Activated naive CD8-positive, alpha-beta T cell treated with anti-CD3 and anti-CD28 coated beads for 36 hours (primary cell): ENCODE results near the gene GSDMA. TPM values are rescaled to one million over a fixed set of nuclear protein-coding genes. Genes with fewer than 3 reads are reported as not detected.
A peak's percentile ranks its signal among the peaks of the same experiment; 100 is the strongest.

ENCODE experiments used
- DNase-seq: peaks from one replicate; pipeline ENCODE4 v3.0.0; 2021
- H3K27ac Mint-ChIP-seq: one replicate; pipeline ENCODE4 v1.8.0; 2022; ENCODE audit warnings: mild to moderate bottlenecking, moderate library complexity, mixed read lengths
- H3K27me3 Mint-ChIP-seq: one replicate; pipeline ENCODE4 v1.8.0; 2022; ENCODE audit warnings: mild to moderate bottlenecking, mixed read lengths
- H3K36me3 Mint-ChIP-seq: one replicate; pipeline ENCODE4 v1.8.0; 2021; ENCODE audit warnings: mild to moderate bottlenecking, mixed read lengths
- H3K4me1 Mint-ChIP-seq: one replicate; pipeline ENCODE4 v1.8.0; 2021; ENCODE audit warnings: mixed read lengths
- H3K4me3 Mint-ChIP-seq: one replicate; pipeline ENCODE4 v1.8.0; 2022; ENCODE audit warnings: mild to moderate bottlenecking, moderate library complexity, mixed read lengths
- H3K9me3 Mint-ChIP-seq: one replicate; pipeline ENCODE4 v1.8.0; 2022; ENCODE audit warnings: mixed read lengths
- total RNA-seq, 2 experiments: library from RNA; stranded (reverse); gene quantifications; one replicate each; pipeline ENCODE4 v1.2.3, GENCODE V29; 2021

Gene GSDMA
- total RNA-seq, 2 experiments from 2014 or later, result 0.14 to 0.16 TPM

GRCh38 chr17:39966771-39967170 is 4.0 kb downstream of the GSDMA start:
- H3K27me3 Mint-ChIP-seq, result peaks cover 22% of the 10 kb centered on the region
- no peaks in the 10 kb centered on the region for H3K36me3 Mint-ChIP-seq
- H3K27ac Mint-ChIP-seq, result no peak overlapping the region
- no peak for DNase-seq
- H3K9me3 Mint-ChIP-seq, result no peaks in the 10 kb centered on the region
- no peak overlapping the region for H3K4me3 Mint-ChIP-seq
- H3K4me1 Mint-ChIP-seq, result peaks cover 10% of the 10 kb centered on the region

- H3K36me3 Mint-ChIP-seq, result no peaks in the 10 kb centered on the region
- no peak for DNase-seq
- H3K27me3 Mint-ChIP-seq, result peaks cover 23% of the 10 kb centered on the region
Observed at GRCh38 chr17:39968761-39969160, 6.0 kb downstream of the GSDMA start.

GRCh38 chr17:39969375-39969774 is 6.6 kb downstream of the GSDMA start:
- Mint-ChIP-seq H3K27me3 (peaks cover 23% of the 10 kb centered on the region), H3K4me1 (no peaks in the 10 kb centered on the region), H3K4me3 (no peak overlapping the region), H3K27ac (no peak overlapping the region), H3K9me3 (no peaks in the 10 kb centered on the region), H3K36me3 (no peaks in the 10 kb centered on the region)
- DNase-seq, result no peak

More at GRCh38 chr17:39968761-39969160, 6.0 kb downstream of the GSDMA start:
- H3K27ac Mint-ChIP-seq, result no peak overlapping the region
- no peak overlapping the region for H3K4me3 Mint-ChIP-seq
- H3K4me1 Mint-ChIP-seq, result peaks cover 4% of the 10 kb centered on the region
- no peaks in the 10 kb centered on the region for H3K9me3 Mint-ChIP-seq

GRCh38 chr17:39970157-39970692 is 7.4 kb downstream of the GSDMA start:
- H3K27ac Mint-ChIP-seq, result no peak overlapping the region
- H3K9me3 Mint-ChIP-seq, result no peaks in the 10 kb centered on the region
- H3K36me3 Mint-ChIP-seq, result no peaks in the 10 kb centered on the region
- peaks cover 23% of the 10 kb centered on the region for H3K27me3 Mint-ChIP-seq
- DNase-seq, result no peak
- H3K4me1 Mint-ChIP-seq, result no peaks in the 10 kb centered on the region
- no peak overlapping the region for H3K4me3 Mint-ChIP-seq

- H3K4me3 Mint-ChIP-seq, result no peak overlapping the region
- no peaks in the 10 kb centered on the region for H3K36me3 Mint-ChIP-seq
- no peaks in the 10 kb centered on the region for H3K4me1 Mint-ChIP-seq
- H3K9me3 Mint-ChIP-seq, result no peaks in the 10 kb centered on the region
- H3K27me3 Mint-ChIP-seq, result peaks cover 23% of the 10 kb centered on the region
- no peak overlapping the region for H3K27ac Mint-ChIP-seq
- no peak for DNase-seq
Observed at GRCh38 chr17:39971076-39971603, 8.3 kb downstream of the GSDMA start.

GRCh38 chr17:39972271-39972670 is 9.5 kb downstream of the GSDMA start:
- no peak for DNase-seq
- H3K4me1 Mint-ChIP-seq, result no peaks in the 10 kb centered on the region
- H3K27me3 Mint-ChIP-seq, result peaks cover 23% of the 10 kb centered on the region
- no peak overlapping the region for H3K4me3 Mint-ChIP-seq
- H3K36me3 Mint-ChIP-seq, result no peaks in the 10 kb centered on the region
- H3K9me3 Mint-ChIP-seq, result no peaks in the 10 kb centered on the region
- no peak overlapping the region for H3K27ac Mint-ChIP-seq

GRCh38 chr17:39973496-39973895 is 10.7 kb downstream of the GSDMA start:
- Mint-ChIP-seq H3K4me1 (no peaks in the 10 kb centered on the region), H3K9me3 (no peaks in the 10 kb centered on the region), H3K27me3 (peaks cover 23% of the 10 kb centered on the region), H3K27ac (no peak overlapping the region), H3K36me3 (no peaks in the 10 kb centered on the region), H3K4me3 (no peak overlapping the region)
- no peak for DNase-seq

- Mint-ChIP-seq H3K27ac (no peak overlapping the region), H3K36me3 (no peaks in the 10 kb centered on the region)
- no peak for DNase-seq
Observed at GRCh38 chr17:39974433-39974832, 11.6 kb downstream of the GSDMA start.

GRCh38 chr17:39975801-39976200 is 13.0 kb downstream of the GSDMA start:
- no peak for DNase-seq
- no peaks in the 10 kb centered on the region for H3K9me3 Mint-ChIP-seq
- H3K27ac Mint-ChIP-seq, result no peak overlapping the region
- H3K36me3 Mint-ChIP-seq, result no peaks in the 10 kb centered on the region
- peaks cover 10% of the 10 kb centered on the region for H3K4me1 Mint-ChIP-seq
- no peak overlapping the region for H3K4me3 Mint-ChIP-seq
- peaks cover 10% of the 10 kb centered on the region for H3K27me3 Mint-ChIP-seq

More at GRCh38 chr17:39974433-39974832, 11.6 kb downstream of the GSDMA start:
- Mint-ChIP-seq H3K4me3 (no peak overlapping the region), H3K4me1 (peaks cover 2% of the 10 kb centered on the region), H3K27me3 (peaks cover 19% of the 10 kb centered on the region), H3K9me3 (no peaks in the 10 kb centered on the region)

GRCh38 chr17:39979016-39979670 is 16.3 kb downstream of the GSDMA start:
- Mint-ChIP-seq H3K27ac (no peak overlapping the region), H3K4me3 (peak overlapping the region; percentile 32), H3K9me3 (no peaks in the 10 kb centered on the region), H3K27me3 (no peaks in the 10 kb centered on the region), H3K36me3 (peaks cover 10% of the 10 kb centered on the region), H3K4me1 (peaks cover 21% of the 10 kb centered on the region)
- DNase-seq, result no peak

- H3K36me3 Mint-ChIP-seq, result peaks cover 14% of the 10 kb centered on the region
- H3K4me3 Mint-ChIP-seq, result peak overlapping the region; percentile 91
- H3K27me3 Mint-ChIP-seq, result no peaks in the 10 kb centered on the region
- peaks cover 21% of the 10 kb centered on the region for H3K4me1 Mint-ChIP-seq
- DNase-seq, result no peak
- no peaks in the 10 kb centered on the region for H3K9me3 Mint-ChIP-seq
- H3K27ac Mint-ChIP-seq, result peak overlapping the region; percentile 91
Observed at GRCh38 chr17:39979893-39980350, 17.1 kb downstream of the GSDMA start.

- Mint-ChIP-seq H3K36me3 (peaks cover 14% of the 10 kb centered on the region), H3K27ac (peak within 1 kb of the TSS; percentile 91), H3K27me3 (no peaks in the 10 kb centered on the region), H3K9me3 (no peaks in the 10 kb centered on the region), H3K4me1 (peaks cover 21% of the 10 kb centered on the region), H3K4me3 (peak within 1 kb of the TSS; percentile 91)
- DNase-seq, result peak; percentile 96
Observed at GRCh38 chr17:39980351-39981206, 17.8 kb downstream of the GSDMA start, which contains the start of gene PSMD3. TSS of gene PSMD3 (plus strand) at chr17:39980807. CDS start at chr17:39980971, 164 bp downstream.

- Mint-ChIP-seq H3K27ac (peak overlapping the region; percentile 91), H3K4me3 (peak overlapping the region; percentile 91), H3K9me3 (no peaks in the 10 kb centered on the region), H3K4me1 (peaks cover 21% of the 10 kb centered on the region), H3K27me3 (no peaks in the 10 kb centered on the region), H3K36me3 (peaks cover 16% of the 10 kb centered on the region)
- DNase-seq, result no peak
Observed at GRCh38 chr17:39981207-39981741, 18.5 kb downstream of the GSDMA start.

GRCh38 chr17:39981766-39982375 is 19.1 kb downstream of the GSDMA start:
- Mint-ChIP-seq H3K4me1 (peaks cover 21% of the 10 kb centered on the region), H3K36me3 (peaks cover 19% of the 10 kb centered on the region), H3K27ac (peak overlapping the region; percentile 91), H3K27me3 (no peaks in the 10 kb centered on the region), H3K4me3 (peak overlapping the region; percentile 91), H3K9me3 (no peaks in the 10 kb centered on the region)
- DNase-seq, result no peak
